CD14-positive monocyte (primary cell): ENCODE measurements around the gene BNC2. TPM values are rescaled to one million over a fixed set of nuclear protein-coding genes. Genes with fewer than 3 reads are reported as not detected.

ENCODE experiments used
- DNase-seq, 3 donors: peaks; one replicate each; pipeline ENCODE4 v3.0.0-alpha.2; 2011 to 2022
- H2AFZ ChIP-seq: 2 replicates; pipeline ENCODE4 v1.6.0; 2012; ENCODE audit warnings: mild to moderate bottlenecking, low read depth, low read length, inconsistent platforms; ENCODE audit not compliant: insufficient read depth, poor library complexity, severe bottlenecking
- H3K27ac ChIP-seq, 2 donors: 1 replicate in 1 of 2; 2 replicates in 1 of 2; pipeline ENCODE4 v1.5.1; 2012 to 2013; ENCODE audit warnings: low read length in 2 of 2, control low read depth in 1 of 2, inconsistent platforms in 1 of 2, low read depth in 1 of 2, mild to moderate bottlenecking in 1 of 2
- H3K27me3 ChIP-seq, 2 donors: one replicate each; pipeline versions ENCODE4 v1.6.0 to v1.6.1; 2011 to 2013; ENCODE audit warnings: low read length in 2 of 2; ENCODE audit not compliant: control insufficient read depth in 2 of 2, insufficient read depth in 2 of 2
- H3K36me3 ChIP-seq, 2 donors: replicated peaks in 1 of 2; 1 replicate in 1 of 2; 2 replicates in 1 of 2; pipeline versions ENCODE4 v1.5.1 to v1.6.1; 2012 to 2013; ENCODE audit warnings: low read length in 2 of 2, control low read depth in 1 of 2, inconsistent platforms in 1 of 2, mild to moderate bottlenecking in 1 of 2; ENCODE audit not compliant: insufficient read depth in 2 of 2, control insufficient read depth in 1 of 2
- H3K4me1 ChIP-seq, 2 donors: 1 replicate in 1 of 2; 2 replicates in 1 of 2; pipeline versions ENCODE4 v1.5.1 to v1.6.1; 2012 to 2013; ENCODE audit warnings: low read length in 2 of 2, control low read depth in 1 of 2, inconsistent platforms in 1 of 2, mild to moderate bottlenecking in 1 of 2, moderate library complexity in 1 of 2; ENCODE audit not compliant: insufficient read depth in 2 of 2, control insufficient read depth in 1 of 2
- H3K4me2 ChIP-seq: replicated peaks from 2 replicates; pipeline ENCODE3; 2012; ENCODE audit warnings: low read length, moderate library complexity, mild to moderate bottlenecking; ENCODE audit not compliant: poor library complexity, severe bottlenecking; ENCODE audit errors: extremely low read depth
- H3K4me3 ChIP-seq, 3 experiments: fragments of 200-600 bp in 1 of 3; sonication (generic) in 1 of 3; replicated peaks in 1 of 3; 1 replicate in 2 of 3; 2 replicates in 1 of 3; pipeline ENCODE4 v1.5.1; 2011 to 2013; ENCODE audit warnings: low read length in 3 of 3, mild to moderate bottlenecking in 3 of 3, control low read depth in 2 of 3, low read depth in 2 of 3, inconsistent platforms in 1 of 3, moderate library complexity in 1 of 3
- H3K79me2 ChIP-seq: 2 replicates; pipeline ENCODE4 v1.6.0; 2012; ENCODE audit warnings: mild to moderate bottlenecking, control low read depth, inconsistent platforms, low read length, moderate library complexity; ENCODE audit not compliant: insufficient read depth
- H3K9ac ChIP-seq: 2 replicates; pipeline ENCODE4 v1.6.0; 2017; ENCODE audit warnings: low read length, mild to moderate bottlenecking; ENCODE audit not compliant: insufficient read depth, poor library complexity, severe bottlenecking
- H3K9me3 ChIP-seq, 2 donors: replicated peaks in 1 of 2; 1 replicate in 1 of 2; 2 replicates in 1 of 2; pipeline versions ENCODE4 v1.5.1 to v1.6.1; 2012 to 2013; ENCODE audit warnings: low read length in 2 of 2, control low read depth in 1 of 2; ENCODE audit not compliant: control insufficient read depth in 1 of 2, insufficient read depth in 1 of 2
- H4K20me1 ChIP-seq: 2 replicates; pipeline ENCODE4 v1.6.0; 2012; ENCODE audit warnings: mild to moderate bottlenecking, low read length, control low read depth, moderate library complexity; ENCODE audit not compliant: insufficient read depth
- H3K27ac Mint-ChIP-seq, 7 donors: one replicate each; pipeline ENCODE4 v1.8.0; 2020; ENCODE audit warnings: mild to moderate bottlenecking in 7 of 7, mixed read lengths in 7 of 7, moderate library complexity in 6 of 7, inconsistent platforms in 2 of 7
- H3K27me3 Mint-ChIP-seq, 3 donors: one replicate each; pipeline ENCODE4 v1.8.0; 2021 to 2022; ENCODE audit warnings: low read depth in 3 of 3, mild to moderate bottlenecking in 3 of 3, mixed read lengths in 3 of 3, moderate library complexity in 3 of 3, inconsistent platforms in 1 of 3
- H3K36me3 Mint-ChIP-seq, 2 donors: one replicate each; pipeline ENCODE4 v1.8.0; 2020; ENCODE audit warnings: mixed read lengths in 2 of 2, inconsistent platforms in 1 of 2, mild to moderate bottlenecking in 1 of 2
- H3K4me1 Mint-ChIP-seq: one replicate; pipeline ENCODE4 v1.8.0; 2020; ENCODE audit warnings: mild to moderate bottlenecking, mixed read lengths
- H3K4me3 Mint-ChIP-seq, 2 donors: one replicate each; pipeline ENCODE4 v1.8.0; 2020; ENCODE audit warnings: mild to moderate bottlenecking in 2 of 2, mixed read lengths in 2 of 2, moderate library complexity in 1 of 2
- H3K9me3 Mint-ChIP-seq, 7 donors: one replicate each; pipeline ENCODE4 v1.8.0; 2020 to 2022; ENCODE audit warnings: mixed read lengths in 7 of 7, mild to moderate bottlenecking in 6 of 7, moderate library complexity in 6 of 7, inconsistent platforms in 2 of 7
- WGBS: methylation state at CpG from one replicate; pipeline ENCODE4 v1.1.5; 2013; ENCODE audit warnings: missing lambda C conversion rate; ENCODE audit not compliant: insufficient coverage; 5-methylcytosine and 5-hydroxymethylcytosine counted together
- intact Hi-C, 2 donors: fragments of 100-400 bp; cut with micrococcal nuclease; formaldehyde crosslinking; loops; one replicate each; pipeline versions ENCODE4 v1.15.0 to v1.15.1; 2023
- polyA plus RNA-seq, 3 donors: library from polyadenylated mRNA; depleted of rRNA in 1 of 3; unstranded in 2 of 3; stranded (reverse) in 1 of 3; fragments of 300-500 nt in 2 of 3; fragments of >200 nt in 1 of 3; fragmentation: Illumina TruSeq in 2 of 3; gene quantifications; 1 replicate in 2 of 3; 2 replicates in 1 of 3; pipeline ENCODE4 v1.2.3, GENCODE V29; 2012 to 2021
- TF ChIP-seq, protein P1 (sequence below): fragments of 200-600 bp; IDR thresholded peaks from one replicate; pipeline ENCODE4 v1.8.0; 2022; ENCODE audit warnings: antibody characterized with exemption, mild to moderate bottlenecking

BNC2 gene
- polyA plus RNA-seq, 3 donors = 0.01 TPM; not detected in 2

DNA sequence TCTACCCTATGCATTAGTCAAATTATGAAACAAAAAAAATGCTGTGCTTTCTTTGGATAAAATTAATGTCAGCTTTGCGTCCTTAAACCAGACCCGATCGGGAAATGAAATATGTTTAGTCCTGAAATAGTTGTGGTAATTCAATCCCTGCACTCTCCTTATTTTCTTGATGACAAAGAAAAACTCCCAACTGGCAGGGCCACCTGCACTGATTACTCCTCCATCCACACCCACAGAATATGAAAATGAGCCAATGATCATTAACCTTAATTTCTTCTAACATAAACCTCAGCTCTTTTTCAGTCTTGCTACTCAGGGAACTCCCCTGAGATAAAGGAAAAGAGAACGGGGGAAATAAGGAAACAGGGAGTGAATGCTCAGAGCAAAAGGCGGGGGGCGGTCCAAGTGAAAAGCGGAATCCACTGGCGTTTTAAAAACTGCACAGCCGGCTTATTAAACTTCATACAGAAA lies 245.3 kb downstream of the BNC2 start:
- Histone ChIP-seq H4K20me1 (no peaks in the 10 kb centered on the region), H3K4me2 (no peak overlapping the region), H3K4me1 (no peaks in the 10 kb centered on the region), H3K4me3 (no peak overlapping the region), H3K27me3 (no peaks in the 10 kb centered on the region), H2AFZ (no peak overlapping the region), H3K27ac (no peak overlapping the region), H3K79me2 (no peaks in the 10 kb centered on the region), H3K36me3 (no peaks in the 10 kb centered on the region), H3K9me3 (no peaks in the 10 kb centered on the region), H3K9ac (no peak overlapping the region)
- TF ChIP-seq, protein P1, sequence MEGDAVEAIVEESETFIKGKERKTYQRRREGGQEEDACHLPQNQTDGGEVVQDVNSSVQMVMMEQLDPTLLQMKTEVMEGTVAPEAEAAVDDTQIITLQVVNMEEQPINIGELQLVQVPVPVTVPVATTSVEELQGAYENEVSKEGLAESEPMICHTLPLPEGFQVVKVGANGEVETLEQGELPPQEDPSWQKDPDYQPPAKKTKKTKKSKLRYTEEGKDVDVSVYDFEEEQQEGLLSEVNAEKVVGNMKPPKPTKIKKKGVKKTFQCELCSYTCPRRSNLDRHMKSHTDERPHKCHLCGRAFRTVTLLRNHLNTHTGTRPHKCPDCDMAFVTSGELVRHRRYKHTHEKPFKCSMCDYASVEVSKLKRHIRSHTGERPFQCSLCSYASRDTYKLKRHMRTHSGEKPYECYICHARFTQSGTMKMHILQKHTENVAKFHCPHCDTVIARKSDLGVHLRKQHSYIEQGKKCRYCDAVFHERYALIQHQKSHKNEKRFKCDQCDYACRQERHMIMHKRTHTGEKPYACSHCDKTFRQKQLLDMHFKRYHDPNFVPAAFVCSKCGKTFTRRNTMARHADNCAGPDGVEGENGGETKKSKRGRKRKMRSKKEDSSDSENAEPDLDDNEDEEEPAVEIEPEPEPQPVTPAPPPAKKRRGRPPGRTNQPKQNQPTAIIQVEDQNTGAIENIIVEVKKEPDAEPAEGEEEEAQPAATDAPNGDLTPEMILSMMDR = no peak
- Mint-ChIP-seq H3K9me3 (no peaks in the 10 kb centered on the region), H3K27ac (no peak overlapping the region), H3K4me3 (no peak overlapping the region), H3K36me3 (no peaks in the 10 kb centered on the region), H3K27me3 (no peaks in the 10 kb centered on the region), H3K4me1 (no peaks in the 10 kb centered on the region)
- no peak for DNase-seq
- no CpG with 5 or more reads among the region's 9 CpGs for WGBS
- intact Hi-C loops = no loop called here

DNA sequence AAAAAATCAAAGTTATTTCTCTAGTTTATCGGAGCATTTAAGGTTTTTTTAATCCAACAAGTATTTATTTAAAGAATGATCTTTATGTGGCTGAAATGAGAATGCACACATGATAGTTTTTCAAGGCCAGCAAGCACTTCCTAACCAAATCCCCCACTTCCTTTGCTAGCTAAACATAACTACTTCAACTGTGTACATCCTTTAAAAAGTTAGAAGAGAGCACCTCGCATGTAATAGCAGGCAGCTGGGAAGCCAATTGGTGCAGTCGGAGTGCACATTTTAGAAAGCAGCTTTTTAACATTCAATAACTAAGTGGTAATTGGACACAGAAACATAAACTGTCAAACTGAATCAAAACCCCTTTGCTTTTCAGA lies 245.7 kb downstream of the BNC2 start:
- Mint-ChIP-seq H3K27me3 (no peaks in the 10 kb centered on the region), H3K4me3 (no peak overlapping the region), H3K27ac (no peak overlapping the region), H3K36me3 (no peaks in the 10 kb centered on the region), H3K9me3 (no peaks in the 10 kb centered on the region), H3K4me1 (no peaks in the 10 kb centered on the region)
- DNase-seq = no peak
- Histone ChIP-seq H3K4me3 (no peak overlapping the region), H3K9ac (no peak overlapping the region), H2AFZ (no peak overlapping the region), H3K9me3 (no peaks in the 10 kb centered on the region), H3K36me3 (no peaks in the 10 kb centered on the region), H3K4me2 (no peak overlapping the region), H3K79me2 (no peaks in the 10 kb centered on the region), H3K4me1 (no peaks in the 10 kb centered on the region), H4K20me1 (no peaks in the 10 kb centered on the region), H3K27me3 (no peaks in the 10 kb centered on the region), H3K27ac (no peak overlapping the region)
- no CpG with 5 or more reads among the region's 3 CpGs for WGBS
- TF ChIP-seq, protein P1 = no peak
- intact Hi-C loops = no loop called here
